ENCODE data around the gene FAAH. TPM values are rescaled to one million over a fixed set of nuclear protein-coding genes. Genes with fewer than 3 reads are reported as not detected.

FAAH gene
- total RNA-seq, 4 donors from 2014 or later, result 18.1 to 50.5 (median 27.7) TPM

- no peak overlapping the region for H3K4me3 ChIP-seq
- 89% methylated on average over 10 of the region's 10 CpGs for WGBS
- TF ChIP-seq POLR2AphosphoS5 (IDR thresholded peaks at IDR 0.05) (no peak), EP300 (IDR thresholded peaks at IDR 0.05) (no peak), POLR2A (IDR thresholded peaks at IDR 0.05) (no peak), CTCF (IDR thresholded peaks at IDR 0.05) (no peak)
Observed at GRCh38 chr1:46418976-46419375, 24.9 kb downstream of the FAAH start.

GRCh38 chr1:46420533-46420915 lies 26.4 kb downstream of the FAAH start:
- Histone ChIP-seq H3K9me3 (no peaks in the 10 kb centered on the region), H3K4me3 (no peak overlapping the region), H3K36me3 (no peaks in the 10 kb centered on the region), H3K4me1 (no peaks in the 10 kb centered on the region), H3K27me3 (peaks cover 31% of the 10 kb centered on the region), H3K27ac (no peak overlapping the region)
- DNase-seq (ENCODE audit: low spot score in 2 of 2), result no peak
- TF ChIP-seq EP300 (IDR thresholded peaks at IDR 0.05) (no peak), CTCF (IDR thresholded peaks at IDR 0.05) (no peak), POLR2A (IDR thresholded peaks at IDR 0.05) (no peak), POLR2AphosphoS5 (IDR thresholded peaks at IDR 0.05) (no peak)
- WGBS, result 80% methylated on average over 4 of the region's 4 CpGs

More at GRCh38 chr1:46418976-46419375, 24.9 kb downstream of the FAAH start:
- DNase-seq (ENCODE audit: low spot score in 2 of 2), result no peak
- Histone ChIP-seq H3K27ac (no peak overlapping the region), H3K27me3 (peaks cover 16% of the 10 kb centered on the region), H3K9me3 (no peaks in the 10 kb centered on the region), H3K4me1 (no peaks in the 10 kb centered on the region), H3K36me3 (no peaks in the 10 kb centered on the region)

GRCh38 chr1:46421739-46422138 lies 27.6 kb downstream of the FAAH start:
- Histone ChIP-seq H3K27me3 (peaks cover 32% of the 10 kb centered on the region), H3K36me3 (no peaks in the 10 kb centered on the region), H3K27ac (no peak overlapping the region), H3K4me1 (no peaks in the 10 kb centered on the region), H3K4me3 (no peak overlapping the region), H3K9me3 (no peaks in the 10 kb centered on the region)
- TF ChIP-seq EP300 (IDR thresholded peaks at IDR 0.05) (no peak), CTCF (IDR thresholded peaks at IDR 0.05) (no peak), POLR2AphosphoS5 (IDR thresholded peaks at IDR 0.05) (no peak), POLR2A (IDR thresholded peaks at IDR 0.05) (no peak)
- no peak for DNase-seq (ENCODE audit: low spot score in 2 of 2)
- WGBS, result 62% methylated on average over 5 of the region's 5 CpGs

- no peak for DNase-seq (ENCODE audit: low spot score in 2 of 2)
- Histone ChIP-seq H3K36me3 (no peaks in the 10 kb centered on the region), H3K27ac (no peak overlapping the region), H3K27me3 (peaks cover 32% of the 10 kb centered on the region), H3K4me3 (no peak overlapping the region), H3K4me1 (no peaks in the 10 kb centered on the region), H3K9me3 (no peaks in the 10 kb centered on the region)
- TF ChIP-seq CTCF (IDR thresholded peaks at IDR 0.05) (no peak), EP300 (IDR thresholded peaks at IDR 0.05) (no peak), POLR2A (IDR thresholded peaks at IDR 0.05) (no peak), POLR2AphosphoS5 (IDR thresholded peaks at IDR 0.05) (no peak)
- 88% methylated on average over 9 of the region's 9 CpGs for WGBS
Observed at GRCh38 chr1:46422261-46422871, 28.2 kb downstream of the FAAH start.

GRCh38 chr1:46423574-46424240 lies 29.6 kb downstream of the FAAH start:
- no peak for DNase-seq (ENCODE audit: low spot score in 2 of 2)
- H3K36me3 ChIP-seq, result no peaks in the 10 kb centered on the region
- WGBS, result 74% methylated on average over 13 of the region's 16 CpGs
- TF ChIP-seq CTCF (IDR thresholded peaks at IDR 0.05) (no peak), EP300 (IDR thresholded peaks at IDR 0.05) (no peak), POLR2A (IDR thresholded peaks at IDR 0.05) (no peak), POLR2AphosphoS5 (IDR thresholded peaks at IDR 0.05) (no peak)
- no peaks in the 10 kb centered on the region for H3K4me1 ChIP-seq
- H3K9me3 ChIP-seq, result no peaks in the 10 kb centered on the region
- no peak overlapping the region for H3K27ac ChIP-seq
- H3K4me3 ChIP-seq, result no peak overlapping the region
- peaks cover 32% of the 10 kb centered on the region for H3K27me3 ChIP-seq
